Measurements from ENCODE around the gene GBP2. TPM values are rescaled to one million over a fixed set of nuclear protein-coding genes. Genes with fewer than 3 reads are reported as not detected.

The GBP2 gene
- total RNA-seq, 1 experiment from 2014 or later, result 2.1 TPM

GRCh38 chr1:89112871-89113613, 12.9 kb downstream of the GBP2 start:
- POLR2A ChIA-PET (ENCODE audit: unreplicated experiment), result no interaction called here
- BruUV-seq (replicated peaks), result no TSS peak

GRCh38 chr1:89104687-89105086, 21.2 kb downstream of the GBP2 start:
- TF ChIP-seq EZH2phosphoT487 (IDR thresholded peaks at IDR 0.05; ENCODE audit: borderline replicate concordance, low read length) (no peak), CTCF (conservative IDR thresholded peaks at IDR 0.05; ENCODE audit: low read depth, low read length) (no peak), EZH2 (IDR thresholded peaks at IDR 0.05; ENCODE audit: low read length, unreplicated experiment) (no peak)
- H3K9me3 ChIP-seq (ENCODE audit: low read length), result no peaks in the 10 kb centered on the region
- ChIA-PET POLR2A (ENCODE audit: unreplicated experiment) (no interaction called here), CTCF (no interaction called here)
- no TSS peak for BruUV-seq (replicated peaks)
- no peaks in the 10 kb centered on the region for H3F3A ChIP-seq (ENCODE audit: low read length, unreplicated experiment)
- H3K9ac ChIP-seq (ENCODE audit: low read length), result no peak overlapping the region
- no peak overlapping the region for H3K4me3 ChIP-seq (ENCODE audit: low read length)
- no peaks in the 10 kb centered on the region for H3K9me2 ChIP-seq (replicated peaks; ENCODE audit: low read length)
- H3K79me2 ChIP-seq (ENCODE audit: low read length), result no peaks in the 10 kb centered on the region
- intact Hi-C loops (cut with micrococcal nuclease), result no loop called here
- no peak overlapping the region for H3K27ac ChIP-seq (ENCODE audit: low read length)
- H4K20me1 ChIP-seq (ENCODE audit: low read length), result no peaks in the 10 kb centered on the region
- H3K27me3 ChIP-seq (ENCODE audit: low read length), result no peaks in the 10 kb centered on the region
- no peaks in the 10 kb centered on the region for H3K4me1 ChIP-seq (ENCODE audit: insufficient read depth, low read length)
- no peaks in the 10 kb centered on the region for H3K36me3 ChIP-seq (ENCODE audit: low read depth, low read length)
- no peak overlapping the region for H3K4me2 ChIP-seq (ENCODE audit: low read length)
- no peak overlapping the region for H2AFZ ChIP-seq (ENCODE audit: low read length)
- no peak for DNase-seq
- ATAC-seq, result no peak

More at GRCh38 chr1:89112871-89113613, 12.9 kb downstream of the GBP2 start:
- H2AFZ ChIP-seq (ENCODE audit: low read length), result no peak overlapping the region
- H3K9me3 ChIP-seq (ENCODE audit: low read length), result no peaks in the 10 kb centered on the region
- H4K20me1 ChIP-seq (ENCODE audit: low read length), result no peaks in the 10 kb centered on the region
- H3K27me3 ChIP-seq (ENCODE audit: low read length), result no peaks in the 10 kb centered on the region
- CTCF ChIA-PET, result no interaction called here
- no peak overlapping the region for H3K9ac ChIP-seq (ENCODE audit: low read length)
- no peak overlapping the region for H3K4me3 ChIP-seq (ENCODE audit: low read length)
- ATAC-seq (no peak), DNase-seq (no peak)
- H3K27ac ChIP-seq (ENCODE audit: low read length), result no peak overlapping the region
- no peaks in the 10 kb centered on the region for H3K36me3 ChIP-seq (ENCODE audit: low read depth, low read length)
- no peaks in the 10 kb centered on the region for H3F3A ChIP-seq (ENCODE audit: low read length, unreplicated experiment)
- no peaks in the 10 kb centered on the region for H3K79me2 ChIP-seq (ENCODE audit: low read length)
- peaks cover 5% of the 10 kb centered on the region; the same call in 1 of the 2 replicates for H3K4me1 ChIP-seq (ENCODE audit: insufficient read depth, low read length)
- H3K4me2 ChIP-seq (ENCODE audit: low read length), result no peak overlapping the region
- H3K9me2 ChIP-seq (replicated peaks; ENCODE audit: low read length), result no peaks in the 10 kb centered on the region
- intact Hi-C loops (cut with micrococcal nuclease), result no loop called here
- no peak for TF ChIP-seq CTCF (conservative IDR thresholded peaks at IDR 0.05; ENCODE audit: low read depth, low read length)
- TF ChIP-seq EZH2phosphoT487 (IDR thresholded peaks at IDR 0.05; ENCODE audit: borderline replicate concordance, low read length), result no peak
- TF ChIP-seq EZH2 (IDR thresholded peaks at IDR 0.05; ENCODE audit: low read length, unreplicated experiment), result no peak

GRCh38 chr1:89104147-89104546, 21.8 kb downstream of the GBP2 start:
- H3K4me3 ChIP-seq (ENCODE audit: low read length), result no peak overlapping the region
- H4K20me1 ChIP-seq (ENCODE audit: low read length), result no peaks in the 10 kb centered on the region
- no peak for TF ChIP-seq EZH2phosphoT487 (IDR thresholded peaks at IDR 0.05; ENCODE audit: borderline replicate concordance, low read length)
- no peak for TF ChIP-seq CTCF (conservative IDR thresholded peaks at IDR 0.05; ENCODE audit: low read depth, low read length)
- TF ChIP-seq EZH2 (IDR thresholded peaks at IDR 0.05; ENCODE audit: low read length, unreplicated experiment), result no peak
- DNase-seq (no peak), ATAC-seq (no peak)
- intact Hi-C loops (cut with micrococcal nuclease), result no loop called here
- H3F3A ChIP-seq (ENCODE audit: low read length, unreplicated experiment), result no peaks in the 10 kb centered on the region
- ChIA-PET POLR2A (ENCODE audit: unreplicated experiment) (no interaction called here), CTCF (no interaction called here)
- no peak overlapping the region for H2AFZ ChIP-seq (ENCODE audit: low read length)
- H3K27ac ChIP-seq (ENCODE audit: low read length), result no peak overlapping the region
- H3K4me2 ChIP-seq (ENCODE audit: low read length), result no peak overlapping the region
- H3K79me2 ChIP-seq (ENCODE audit: low read length), result no peaks in the 10 kb centered on the region
- no peaks in the 10 kb centered on the region for H3K4me1 ChIP-seq (ENCODE audit: insufficient read depth, low read length)
- no peaks in the 10 kb centered on the region for H3K9me3 ChIP-seq (ENCODE audit: low read length)
- no peaks in the 10 kb centered on the region for H3K27me3 ChIP-seq (ENCODE audit: low read length)
- H3K36me3 ChIP-seq (ENCODE audit: low read depth, low read length), result no peaks in the 10 kb centered on the region
- no peaks in the 10 kb centered on the region for H3K9me2 ChIP-seq (replicated peaks; ENCODE audit: low read length)
- no TSS peak for BruUV-seq (replicated peaks)
- no peak overlapping the region for H3K9ac ChIP-seq (ENCODE audit: low read length)

Data from PC-3 (cell line).